Kidney epithelial cell (primary cell): ENCODE results near the gene CLIP1. TPM values are rescaled to one million over a fixed set of nuclear protein-coding genes. Genes with fewer than 3 reads are reported as not detected.
"Not testable (repeated sequence)": the region's sequence is repeated elsewhere in the genome, so short reads cannot be mapped to it uniquely, and the experiment has no call there.

ENCODE experiments used
- DNase-seq: peaks from one replicate; pipeline ENCODE4 v3.0.0-alpha.2; 2010; ENCODE audit warnings: low read depth
- H3K27me3 ChIP-seq: 2 replicates; pipeline ENCODE4 v1.6.0; 2011; ENCODE audit warnings: low read length; ENCODE audit not compliant: control insufficient read depth, insufficient read depth
- H3K36me3 ChIP-seq: 2 replicates; pipeline ENCODE4 v1.5.1; 2011; ENCODE audit warnings: low read length; ENCODE audit not compliant: control insufficient read depth, insufficient read depth
- H3K4me3 ChIP-seq: 2 replicates; pipeline ENCODE4 v1.5.1; 2011; ENCODE audit warnings: low read depth, mild to moderate bottlenecking, control low read depth, low read length
- CTCF ChIP-seq: IDR thresholded peaks from 2 replicates; pipeline ENCODE4 v1.5.1; 2011; ENCODE audit warnings: mild to moderate bottlenecking, moderate library complexity, low read length, control low read depth, inconsistent platforms; ENCODE audit not compliant: insufficient read depth, poor library complexity, severe bottlenecking
- total RNA-seq: library from RNA; depleted of rRNA; stranded (reverse); fragments of >200 nt; gene quantifications from 2 replicates; pipeline ENCODE4 v1.2.3, GENCODE V29; 2015

Gene CLIP1
- total RNA-seq, 1 donor from 2014 or later: 58.7 TPM

GRCh38 chr12:122399254-122399591 is 23.2 kb downstream of the CLIP1 start:
- no peaks in the 10 kb centered on the region for H3K27me3 ChIP-seq
- no peak for TF ChIP-seq CTCF
- DNase-seq: no peak
- H3K36me3 ChIP-seq: no peaks in the 10 kb centered on the region
- no peak overlapping the region for H3K4me3 ChIP-seq

GRCh38 chr12:122397981-122398380 is 24.5 kb downstream of the CLIP1 start:
- H3K27me3 ChIP-seq, H3K36me3 ChIP-seq, DNase-seq, H3K4me3 ChIP-seq: not testable (repeated sequence)

- no peaks in the 10 kb centered on the region for H3K27me3 ChIP-seq
- H3K36me3 ChIP-seq: no peaks in the 10 kb centered on the region
- TF ChIP-seq CTCF: no peak
- peak; percentile 38 for DNase-seq
- no peak overlapping the region for H3K4me3 ChIP-seq
These were observed 27.1 kb downstream of the CLIP1 start for GRCh38 chr12:122395319-122395718.

GRCh38 chr12:122394626-122395194 is 27.8 kb downstream of the CLIP1 start:
- Histone ChIP-seq H3K27me3 (no peaks in the 10 kb centered on the region), H3K4me3 (no peak overlapping the region), H3K36me3 (no peaks in the 10 kb centered on the region)
- no peak for DNase-seq
- TF ChIP-seq CTCF: no peak

GRCh38 chr12:122393817-122394216 is 28.7 kb downstream of the CLIP1 start:
- Histone ChIP-seq H3K4me3 (no peak overlapping the region), H3K36me3 (no peaks in the 10 kb centered on the region), H3K27me3 (no peaks in the 10 kb centered on the region)
- no peak for TF ChIP-seq CTCF
- DNase-seq: no peak

- Histone ChIP-seq H3K4me3 (no peak overlapping the region), H3K36me3 (no peaks in the 10 kb centered on the region), H3K27me3 (no peaks in the 10 kb centered on the region)
- TF ChIP-seq CTCF: no peak
- no peak for DNase-seq
These were observed 30.1 kb downstream of the CLIP1 start for GRCh38 chr12:122392411-122392810.
